ENCODE results near the gene ANXA8.

The ANXA8 gene

DNA sequence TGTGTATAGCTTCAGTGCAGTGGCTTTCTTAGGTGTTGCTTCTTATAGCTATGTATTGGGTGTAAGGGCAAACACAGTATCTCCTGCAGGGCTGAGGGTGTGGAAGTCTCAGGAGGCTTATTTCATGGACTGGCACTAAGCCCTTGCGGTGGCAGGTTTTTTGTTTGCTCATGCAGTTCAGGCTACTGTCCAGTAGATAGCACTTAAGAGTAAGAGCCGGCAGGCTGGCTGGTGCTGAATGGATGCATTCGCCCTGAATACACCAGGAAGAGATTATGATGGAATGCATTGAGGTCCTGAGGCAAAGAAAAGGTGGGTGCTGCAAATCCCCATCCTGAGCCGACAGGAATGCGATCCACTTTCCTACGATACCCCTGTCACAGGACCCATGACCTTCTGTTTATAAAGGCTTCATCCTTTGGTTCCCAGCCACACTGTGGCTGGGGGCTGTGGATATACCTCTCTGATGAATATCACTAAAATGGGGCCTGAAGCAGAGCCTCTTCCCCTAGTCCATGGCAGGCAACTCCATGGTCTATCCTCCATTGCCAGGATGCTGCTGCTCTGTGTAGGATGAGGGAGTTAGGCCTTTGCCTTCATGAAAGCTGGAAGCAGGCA, 44.9 kb downstream of the ANXA8 start:
- H3K4me3 ChIP-seq (ENCODE audit: low read depth, low read length): no peak overlapping the region
- DNase-seq (ENCODE audit: low read depth): peak; percentile 28
- TF ChIP-seq CTCF (IDR thresholded peaks at IDR 0.05; ENCODE audit: insufficient read depth, low read depth, low read length, missing control alignments): peak; percentile 30

DNA sequence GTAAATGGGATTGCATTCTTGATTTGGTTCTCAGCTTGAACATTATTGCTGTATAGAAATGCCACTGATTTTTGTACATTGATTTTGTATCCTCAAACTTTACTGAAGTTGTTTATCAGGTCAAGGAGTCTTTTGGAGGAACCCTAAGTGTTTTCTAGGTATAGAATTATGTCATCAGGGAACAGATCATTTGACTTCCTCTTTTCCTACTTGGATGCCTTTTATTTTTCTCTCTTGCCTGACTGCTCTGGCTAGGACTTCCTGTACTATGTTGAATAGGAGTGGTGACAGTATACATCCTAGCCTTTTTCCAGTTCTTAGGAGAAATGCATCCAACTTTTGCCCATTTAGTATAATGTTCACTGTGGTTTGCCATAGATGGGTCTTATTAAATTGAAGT, 48.8 kb downstream of the ANXA8 start:
- TF ChIP-seq CTCF (IDR thresholded peaks at IDR 0.05; ENCODE audit: insufficient read depth, low read depth, low read length, missing control alignments): no peak
- DNase-seq (ENCODE audit: low read depth): no peak
- H3K4me3 ChIP-seq (ENCODE audit: low read depth, low read length): no peak overlapping the region

- TF ChIP-seq CTCF (IDR thresholded peaks at IDR 0.05; ENCODE audit: insufficient read depth, low read depth, low read length, missing control alignments): no peak
- DNase-seq (ENCODE audit: low read depth): no peak
- H3K4me3 ChIP-seq (ENCODE audit: low read depth, low read length): no peak overlapping the region
Observed at GRCh38 chr10:47425813-47426419, 58.0 kb downstream of the ANXA8 start.

- H3K4me3 ChIP-seq (ENCODE audit: low read depth, low read length): no peak overlapping the region
- TF ChIP-seq CTCF (IDR thresholded peaks at IDR 0.05; ENCODE audit: insufficient read depth, low read depth, low read length, missing control alignments): no peak
- no peak for DNase-seq (ENCODE audit: low read depth)
Observed at GRCh38 chr10:47424231-47424630, 59.7 kb downstream of the ANXA8 start.

DNA sequence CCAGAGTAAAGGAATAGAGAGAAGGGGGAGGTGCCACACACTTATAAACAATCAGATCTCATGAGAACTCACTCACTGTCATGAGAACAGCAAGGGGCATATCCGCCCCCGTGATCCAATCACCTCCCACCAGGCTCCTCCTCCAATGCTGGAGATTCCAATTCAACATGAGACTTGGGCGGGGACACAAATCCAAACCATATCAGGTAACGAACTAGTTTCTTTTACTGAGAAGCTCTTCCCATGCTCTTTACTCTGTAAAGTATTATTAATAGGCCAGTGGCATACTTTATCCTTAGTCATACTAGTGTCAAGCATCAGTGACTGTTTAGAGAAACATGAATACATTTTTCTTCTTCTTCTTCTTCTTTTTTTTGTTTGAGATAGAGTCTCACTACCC, 60.4 kb downstream of the ANXA8 start:
- no peak for DNase-seq (ENCODE audit: low read depth)
- TF ChIP-seq CTCF (IDR thresholded peaks at IDR 0.05; ENCODE audit: insufficient read depth, low read depth, low read length, missing control alignments): no peak
- H3K4me3 ChIP-seq (ENCODE audit: low read depth, low read length): no peak overlapping the region

DNA sequence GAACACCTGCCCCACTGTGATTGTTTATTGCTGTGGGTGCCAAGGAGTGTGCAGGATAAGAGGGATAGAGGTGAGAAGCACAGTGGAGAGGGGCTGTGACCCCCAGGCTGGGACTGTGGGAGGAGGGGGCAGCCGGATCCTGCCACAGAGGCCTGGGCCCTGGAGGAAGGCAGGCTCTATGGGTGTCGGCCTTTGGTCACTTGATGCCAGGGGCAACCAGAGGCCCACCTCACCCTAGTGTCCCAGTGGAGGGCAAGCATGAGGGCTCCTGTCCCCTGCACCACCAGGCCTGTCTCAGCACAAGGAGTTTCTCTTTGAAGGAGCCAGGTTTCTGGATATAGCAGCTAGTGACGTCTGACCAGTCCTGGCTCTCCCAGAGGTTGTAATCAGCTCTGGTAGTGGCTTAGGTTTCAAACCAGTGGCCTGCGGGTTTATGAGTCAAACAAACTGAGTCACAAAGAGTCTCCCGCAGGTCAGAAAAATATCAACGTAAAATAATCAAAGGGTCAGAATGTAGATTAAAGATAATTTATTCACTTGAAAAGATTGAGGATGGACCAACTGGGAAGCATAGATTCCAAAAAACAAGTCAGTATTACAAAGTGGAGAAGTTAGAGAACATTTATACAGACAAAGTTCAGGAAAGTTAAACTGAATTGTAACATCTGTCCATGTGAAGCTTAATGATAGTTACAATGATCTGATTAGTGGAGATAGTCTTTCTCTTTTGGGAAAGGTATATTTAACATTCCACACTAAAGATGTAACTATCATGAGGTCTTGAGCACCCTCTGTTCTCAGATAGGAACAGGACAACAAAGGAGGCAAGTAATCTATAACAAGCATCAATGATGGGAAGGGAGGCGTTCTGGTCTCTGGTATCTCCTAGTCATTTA, 62.6 kb downstream of the ANXA8 start:
- no peak for DNase-seq (ENCODE audit: low read depth)
- no peak overlapping the region for H3K4me3 ChIP-seq (ENCODE audit: low read depth, low read length)

More for the DNA sequence above, 62.6 kb downstream of the ANXA8 start:
- TF ChIP-seq CTCF (IDR thresholded peaks at IDR 0.05; ENCODE audit: insufficient read depth, low read depth, low read length, missing control alignments): no peak
